HCT116 (cell line): ENCODE data around the gene PPIF. TPM values are rescaled to one million over a fixed set of nuclear protein-coding genes. Genes with fewer than 3 reads are reported as not detected.

ENCODE experiments used
- ATAC-seq: fragments of 200-7000 bp; cut with Tn5 transposase; 2 replicates; pipeline ENCODE4 v1.9.1; 2020; ENCODE audit warnings: mild to moderate bottlenecking, moderate library complexity
- BruUV-seq: library from RNA; stranded (reverse); fragments of 400-500 nt; replicated peaks from 2 replicates; lab custom pipeline; 2021; lab: Mats Ljungman, UMichigan
- CTCF ChIA-PET: fragments of 300-600 bp; sonication (Branson Sonifier 250); formaldehyde crosslinking; loops from one replicate; lab custom pipeline; 2021; ENCODE audit warnings: antibody characterized with exemption; lab: Charles Lee
- POLR2A ChIA-PET: fragments of 300-600, 350-600 bp; sonication (Branson Sonifier 250); formaldehyde crosslinking; loops from one replicate; lab custom pipeline; 2021; ENCODE audit warnings: antibody characterized with exemption; lab: Charles Lee
- RAD21 ChIA-PET, 2 experiments: fragments of 300-600 bp; sonication (Branson Sonifier 250); formaldehyde crosslinking; loops; one replicate each; lab custom pipeline; 2023; ENCODE audit warnings: low total read pairs in 2 of 2; ENCODE audit not compliant: uncharacterized antibody in 2 of 2, unreplicated experiment in 2 of 2, low non-redundant PET in 1 of 2; lab: Charles Lee
- DNase-seq: peaks from one replicate; pipeline ENCODE4 v3.0.0-alpha.2; 2010; ENCODE audit warnings: low read depth, low spot score
- H2AFZ ChIP-seq: fragments of 200-600 bp; shearing (Covaris generic), sonication (generic); 2 replicates; pipeline ENCODE4 v1.6.1; 2017; ENCODE audit warnings: low read depth, mixed run types, mixed read lengths, antibody characterized with exemption, low read length; ENCODE audit not compliant: poor library complexity, severe bottlenecking
- H3K27ac ChIP-seq: 2 replicates; pipeline ENCODE4 v1.5.1; 2012; ENCODE audit warnings: low read depth, low read length
- H3K27me3 ChIP-seq: fragments of 200-600 bp; sonication (generic); 2 replicates; pipeline ENCODE4 v1.6.1; 2016; ENCODE audit warnings: mixed run types, low read length, mixed read lengths; ENCODE audit not compliant: insufficient read depth
- H3K36me3 ChIP-seq, 2 experiments: fragments of 200-500 bp in 1 of 2; fragments of 200-600 bp in 1 of 2; sonication (Bioruptor generic) in 1 of 2; sonication (generic) in 1 of 2; 2 replicates each; pipeline versions ENCODE4 v1.5.1 to v1.6.1; 2014 to 2016; ENCODE audit warnings: low read length in 2 of 2, inconsistent platforms in 1 of 2, mixed read lengths in 1 of 2, mixed run types in 1 of 2; ENCODE audit not compliant: insufficient read depth in 2 of 2, control insufficient read depth in 1 of 2
- H3K4me1 ChIP-seq, 2 experiments: fragments of 200-600 bp in 1 of 2; sonication (generic) in 1 of 2; 2 replicates each; pipeline versions ENCODE4 v1.5.1 to v1.6.1; 2012 to 2017; ENCODE audit warnings: low read length in 2 of 2, inconsistent platforms in 1 of 2, mild to moderate bottlenecking in 1 of 2, mixed read lengths in 1 of 2, mixed run types in 1 of 2, moderate library complexity in 1 of 2; ENCODE audit not compliant: insufficient read depth in 2 of 2, control insufficient read depth in 1 of 2
- H3K4me2 ChIP-seq: fragments of 200-600 bp; sonication (generic); 2 replicates; pipeline ENCODE4 v1.6.1; 2017; ENCODE audit warnings: mixed run types, low read length, mixed read lengths
- H3K4me3 ChIP-seq, 2 experiments: fragments of 200-600 bp in 1 of 2; sonication (generic) in 1 of 2; replicated peaks in 1 of 2; 2 replicates each; pipeline ENCODE4 v1.5.1; 2011 to 2016; ENCODE audit warnings: low read length in 2 of 2, control low read depth in 1 of 2, low read depth in 1 of 2, mild to moderate bottlenecking in 1 of 2, mixed read lengths in 1 of 2, mixed run types in 1 of 2
- H3K79me2 ChIP-seq: fragments of 200-600 bp; sonication (generic); 2 replicates; pipeline ENCODE4 v1.6.1; 2017; ENCODE audit warnings: mild to moderate bottlenecking, mixed run types, low read length, moderate library complexity, mixed read lengths; ENCODE audit not compliant: insufficient read depth
- H3K9ac ChIP-seq: fragments of 200-600 bp; sonication (generic); 2 replicates; pipeline ENCODE4 v1.6.1; 2016; ENCODE audit warnings: low read length, mixed read lengths
- H3K9me2 ChIP-seq: fragments of 200-600 bp; sonication (generic), shearing (Covaris generic); 2 replicates; pipeline ENCODE4 v1.6.1; 2017; ENCODE audit warnings: mixed run types, mild to moderate bottlenecking, moderate library complexity; ENCODE audit not compliant: insufficient read depth
- H3K9me3 ChIP-seq, 2 experiments: fragments of 200-500 bp in 1 of 2; fragments of 200-600 bp in 1 of 2; sonication (Bioruptor generic) in 1 of 2; sonication (generic) in 1 of 2; 2 replicates each; pipeline ENCODE4 v1.6.1; 2014 to 2017; ENCODE audit warnings: low read length in 2 of 2, mixed read lengths in 2 of 2, inconsistent platforms in 1 of 2, low read depth in 1 of 2, mild to moderate bottlenecking in 1 of 2, mixed run types in 1 of 2, moderate library complexity in 1 of 2; ENCODE audit not compliant: control insufficient read depth in 1 of 2, insufficient read depth in 1 of 2
- H4K20me1 ChIP-seq: fragments of 200-600 bp; sonication (generic), shearing (Covaris generic); 2 replicates; pipeline ENCODE4 v1.6.1; 2017; ENCODE audit warnings: mixed run types, mild to moderate bottlenecking, moderate library complexity; ENCODE audit not compliant: insufficient read depth
- EGR1 ChIP-seq: IDR thresholded peaks from 2 replicates; pipeline ENCODE4 v1.6.1; 2012; ENCODE audit warnings: low read depth
- ELF1 ChIP-seq: IDR thresholded peaks from 2 replicates; pipeline ENCODE4 v1.6.1; 2012; ENCODE audit warnings: low read depth, borderline replicate concordance
- EZH2phosphoT487 ChIP-seq: fragments of 200-600 bp; IDR thresholded peaks from 2 replicates; pipeline ENCODE4 v1.6.1; 2018; ENCODE audit warnings: antibody characterized with exemption, borderline replicate concordance
- FOSL1 ChIP-seq: IDR thresholded peaks from 2 replicates; pipeline ENCODE4 v1.6.1; 2012; ENCODE audit warnings: low read depth
- JUND ChIP-seq: IDR thresholded peaks from 2 replicates; pipeline ENCODE4 v1.6.1; 2012
- POLR2AphosphoS5 ChIP-seq: IDR thresholded peaks from 2 replicates; pipeline ENCODE4 v1.6.1; 2011; ENCODE audit warnings: mild to moderate bottlenecking, low read depth, low read length, moderate library complexity
- SIN3A ChIP-seq: IDR thresholded peaks from 2 replicates; pipeline ENCODE4 v1.6.1; 2012; ENCODE audit warnings: low read depth
- SRF ChIP-seq: IDR thresholded peaks from 2 replicates; pipeline ENCODE4 v1.6.1; 2012; ENCODE audit warnings: low read depth
- ZNF274 ChIP-seq: fragments of 200-500 bp; sonication (Bioruptor generic); IDR thresholded peaks from 2 replicates; pipeline ENCODE4 v1.6.1; 2014; ENCODE audit warnings: mild to moderate bottlenecking, low read depth, low read length, inconsistent platforms
- intact Hi-C: fragments of 100-400 bp; cut with micrococcal nuclease; formaldehyde crosslinking; loops from 2 replicates; pipeline ENCODE4 v1.10.0; 2022
- total RNA-seq: library from RNA; stranded (reverse); gene quantifications from one replicate; pipeline ENCODE4 v1.2.1, GENCODE V29; 2021; ENCODE audit not compliant: unreplicated experiment
- TF ChIP-seq, protein P1 (sequence below): IDR thresholded peaks from 2 replicates; pipeline ENCODE4 v1.6.1; 2012
- TF ChIP-seq, protein P2 (sequence below): IDR thresholded peaks from 2 replicates; pipeline ENCODE4 v1.6.1; 2011; ENCODE audit warnings: mild to moderate bottlenecking, low read length, moderate library complexity; ENCODE audit not compliant: insufficient replicate concordance; ENCODE audit errors: extremely low read depth
- TF ChIP-seq, protein P3 (sequence below), 3 experiments: fragments of 200-600 bp in 1 of 3; sonication (generic) in 1 of 3; IDR thresholded peaks in 2 of 3; conservative IDR thresholded peaks in 1 of 3; 2 replicates each; pipeline ENCODE4 v1.5.1; 2012 to 2017; ENCODE audit warnings: low read depth in 2 of 3, low read length in 2 of 3, antibody characterized with exemption in 1 of 3, borderline replicate concordance in 1 of 3, control low read depth in 1 of 3, mild to moderate bottlenecking in 1 of 3, mixed read lengths in 1 of 3, mixed run types in 1 of 3, moderate library complexity in 1 of 3; ENCODE audit not compliant: insufficient read depth in 1 of 3

The PPIF gene
- total RNA-seq, 1 experiment from 2014 or later = 85.0 TPM

DNA sequence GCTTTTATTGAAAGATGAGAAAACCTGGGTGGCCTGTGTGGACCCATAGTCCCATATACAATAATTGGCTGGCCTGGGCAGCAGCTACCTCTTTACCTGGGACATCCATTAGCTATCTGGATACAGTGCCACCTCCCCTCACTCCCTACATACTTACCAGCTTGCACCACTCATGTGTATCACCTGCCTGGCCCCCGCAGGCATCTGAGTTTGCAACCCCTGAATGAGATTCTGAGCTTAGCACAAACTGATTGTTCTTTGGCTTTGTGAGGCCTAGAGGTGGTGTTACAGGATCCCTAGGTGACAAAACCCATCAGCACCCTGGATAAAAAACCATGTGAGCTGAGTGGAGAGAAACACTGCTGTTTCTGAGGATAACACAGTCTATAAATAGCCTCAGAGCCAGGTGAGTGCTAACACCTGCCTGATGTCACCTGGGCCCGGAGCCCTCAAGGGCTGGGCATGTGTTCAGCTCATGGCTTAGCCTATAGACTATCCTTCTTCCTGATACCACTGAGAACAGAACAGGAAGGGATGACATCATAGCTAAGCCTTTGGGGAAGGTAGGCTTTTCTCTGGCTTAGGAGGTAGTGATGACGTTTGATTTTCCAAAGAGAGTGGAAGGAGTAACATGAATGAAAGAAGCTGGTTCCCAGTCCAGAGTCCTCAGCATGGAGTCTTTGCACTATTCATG, 2.6 kb upstream of the PPIF start:
- ATAC-seq = no peak
- peaks cover 7 to 34% of the 10 kb centered on the region in 2 experiments; a peak in 3 of 4 replicates for H3K4me1 ChIP-seq

DNA sequence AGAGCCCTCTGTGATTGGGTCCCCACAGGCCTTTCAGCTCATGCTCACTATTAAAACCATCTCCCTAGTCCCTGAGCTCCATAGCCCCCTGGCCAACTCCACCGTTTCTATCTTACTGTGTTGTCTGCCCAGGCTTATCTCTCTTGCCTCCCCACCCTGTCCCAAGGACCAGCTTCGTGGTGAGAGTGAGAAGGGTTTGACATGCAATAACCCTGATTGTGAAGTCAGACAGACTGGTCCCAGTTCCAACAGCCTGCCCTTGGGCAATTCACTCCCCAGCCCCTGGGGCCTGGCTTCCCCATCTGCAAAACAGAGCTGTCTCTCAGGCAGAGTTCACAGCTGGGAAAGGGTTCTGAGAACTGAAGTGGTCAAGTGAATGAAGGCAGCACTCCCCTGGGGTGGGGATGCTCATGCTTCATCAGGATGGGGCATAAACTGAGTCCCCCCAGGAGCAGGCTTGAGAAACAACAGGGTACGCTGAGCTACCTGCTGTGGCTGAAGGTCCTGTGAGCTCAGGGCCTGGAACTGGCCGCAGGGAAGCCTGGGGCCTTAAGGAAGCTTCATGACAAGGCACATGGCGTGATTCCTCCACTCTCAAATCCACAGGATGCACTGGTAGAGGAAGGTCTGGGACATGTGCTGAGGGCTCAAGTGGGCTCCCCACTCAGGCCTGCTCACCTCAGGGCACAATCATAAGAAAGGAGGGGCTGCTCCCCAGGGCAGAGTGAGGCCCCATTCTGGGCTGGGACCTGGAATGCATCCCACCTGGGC, 1.8 kb upstream of the PPIF start:
- H3K4me1 ChIP-seq = peaks cover 7 to 34% of the 10 kb centered on the region in 2 experiments; a peak in 3 of 4 replicates
- peaks cover 31% of the 10 kb centered on the region for H3K79me2 ChIP-seq
- no peak for DNase-seq
- H3K9ac ChIP-seq = no peak overlapping the region
- H3K27ac ChIP-seq = no peak overlapping the region
- peaks cover 7% of the 10 kb centered on the region; the same call in 1 of the 2 replicates for H4K20me1 ChIP-seq
- H3K36me3 ChIP-seq = peaks cover 10 to 21% of the 10 kb centered on the region in 2 experiments; a peak in 3 of 4 replicates
- ATAC-seq = no peak
- no peaks in the 10 kb centered on the region for H3K9me2 ChIP-seq
- no peaks in the 10 kb centered on the region for H3K27me3 ChIP-seq
- POLR2A ChIA-PET = no interaction called here
- TF ChIP-seq EGR1 (no peak), SRF (no peak), POLR2AphosphoS5 (no peak), JUND (no peak), EZH2phosphoT487 (no peak), SIN3A (no peak), ELF1 (no peak)
- TF ChIP-seq, protein P1, sequence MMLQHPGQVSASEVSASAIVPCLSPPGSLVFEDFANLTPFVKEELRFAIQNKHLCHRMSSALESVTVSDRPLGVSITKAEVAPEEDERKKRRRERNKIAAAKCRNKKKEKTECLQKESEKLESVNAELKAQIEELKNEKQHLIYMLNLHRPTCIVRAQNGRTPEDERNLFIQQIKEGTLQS = no peak
- TF ChIP-seq, protein P2, sequence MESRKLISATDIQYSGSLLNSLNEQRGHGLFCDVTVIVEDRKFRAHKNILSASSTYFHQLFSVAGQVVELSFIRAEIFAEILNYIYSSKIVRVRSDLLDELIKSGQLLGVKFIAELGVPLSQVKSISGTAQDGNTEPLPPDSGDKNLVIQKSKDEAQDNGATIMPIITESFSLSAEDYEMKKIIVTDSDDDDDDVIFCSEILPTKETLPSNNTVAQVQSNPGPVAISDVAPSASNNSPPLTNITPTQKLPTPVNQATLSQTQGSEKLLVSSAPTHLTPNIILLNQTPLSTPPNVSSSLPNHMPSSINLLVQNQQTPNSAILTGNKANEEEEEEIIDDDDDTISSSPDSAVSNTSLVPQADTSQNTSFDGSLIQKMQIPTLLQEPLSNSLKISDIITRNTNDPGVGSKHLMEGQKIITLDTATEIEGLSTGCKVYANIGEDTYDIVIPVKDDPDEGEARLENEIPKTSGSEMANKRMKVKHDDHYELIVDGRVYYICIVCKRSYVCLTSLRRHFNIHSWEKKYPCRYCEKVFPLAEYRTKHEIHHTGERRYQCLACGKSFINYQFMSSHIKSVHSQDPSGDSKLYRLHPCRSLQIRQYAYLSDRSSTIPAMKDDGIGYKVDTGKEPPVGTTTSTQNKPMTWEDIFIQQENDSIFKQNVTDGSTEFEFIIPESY = no peak
- TF ChIP-seq, protein P3, sequence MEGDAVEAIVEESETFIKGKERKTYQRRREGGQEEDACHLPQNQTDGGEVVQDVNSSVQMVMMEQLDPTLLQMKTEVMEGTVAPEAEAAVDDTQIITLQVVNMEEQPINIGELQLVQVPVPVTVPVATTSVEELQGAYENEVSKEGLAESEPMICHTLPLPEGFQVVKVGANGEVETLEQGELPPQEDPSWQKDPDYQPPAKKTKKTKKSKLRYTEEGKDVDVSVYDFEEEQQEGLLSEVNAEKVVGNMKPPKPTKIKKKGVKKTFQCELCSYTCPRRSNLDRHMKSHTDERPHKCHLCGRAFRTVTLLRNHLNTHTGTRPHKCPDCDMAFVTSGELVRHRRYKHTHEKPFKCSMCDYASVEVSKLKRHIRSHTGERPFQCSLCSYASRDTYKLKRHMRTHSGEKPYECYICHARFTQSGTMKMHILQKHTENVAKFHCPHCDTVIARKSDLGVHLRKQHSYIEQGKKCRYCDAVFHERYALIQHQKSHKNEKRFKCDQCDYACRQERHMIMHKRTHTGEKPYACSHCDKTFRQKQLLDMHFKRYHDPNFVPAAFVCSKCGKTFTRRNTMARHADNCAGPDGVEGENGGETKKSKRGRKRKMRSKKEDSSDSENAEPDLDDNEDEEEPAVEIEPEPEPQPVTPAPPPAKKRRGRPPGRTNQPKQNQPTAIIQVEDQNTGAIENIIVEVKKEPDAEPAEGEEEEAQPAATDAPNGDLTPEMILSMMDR (IDR thresholded peaks at IDR 0.05 in 2 of 3, conservative IDR thresholded peaks at IDR 0.05 in 1 of 3; ENCODE audit: borderline replicate concordance in 1 of 3, insufficient read depth in 1 of 3, low read depth in 2 of 3, low read length in 2 of 3) = no peak
- RAD21 ChIA-PET = no interaction called here
- intact Hi-C loops = no loop called here
- H3K4me3 ChIP-seq = no peak overlapping the region
- no peaks in the 10 kb centered on the region for H3K9me3 ChIP-seq
- H2AFZ ChIP-seq = no peak overlapping the region
- BruUV-seq = no TSS peak
- no peak overlapping the region for H3K4me2 ChIP-seq
- CTCF ChIA-PET = interaction anchor here (1.9 to 2.7 kb wide), 2 partner anchors 21 to 143 kb away, joined by 5 to 7 read pairs; no protein-coding TSS in a partner anchor

More for the DNA sequence above, 2.6 kb upstream of the PPIF start:
- no TSS peak for BruUV-seq
- no peaks in the 10 kb centered on the region for H3K9me2 ChIP-seq
- ChIA-PET CTCF (interaction anchor here (2.7 kb wide), 1 partner anchor 143 kb away, joined by 7 read pairs; no protein-coding TSS in a partner anchor), POLR2A (no interaction called here), RAD21 (no interaction called here)
- DNase-seq = no peak
- TF ChIP-seq ELF1 (no peak), ZNF274 (no peak), FOSL1 (no peak)
- no peak overlapping the region for H2AFZ ChIP-seq
- H3K36me3 ChIP-seq = peaks cover 4 to 13% of the 10 kb centered on the region in 2 experiments; a peak in 2 of 4 replicates
- H3K4me3 ChIP-seq = no peak overlapping the region
- no peak overlapping the region for H3K4me2 ChIP-seq
- intact Hi-C loops = no loop called here
- H3K9me3 ChIP-seq = no peaks in the 10 kb centered on the region
- peaks cover 23% of the 10 kb centered on the region for H3K79me2 ChIP-seq
- H4K20me1 ChIP-seq = peaks cover 7% of the 10 kb centered on the region; the same call in 1 of the 2 replicates
- no peak overlapping the region for H3K27ac ChIP-seq
- H3K9ac ChIP-seq = no peak overlapping the region
- no peaks in the 10 kb centered on the region for H3K27me3 ChIP-seq
